Fibroblast of skin of right quadriceps (primary cell): ENCODE measurements around the gene GNPTG.

Experiments
- DNase-seq: peaks from one replicate; pipeline ENCODE4 v3.0.0-alpha.2; 2013

The GNPTG gene

DNA sequence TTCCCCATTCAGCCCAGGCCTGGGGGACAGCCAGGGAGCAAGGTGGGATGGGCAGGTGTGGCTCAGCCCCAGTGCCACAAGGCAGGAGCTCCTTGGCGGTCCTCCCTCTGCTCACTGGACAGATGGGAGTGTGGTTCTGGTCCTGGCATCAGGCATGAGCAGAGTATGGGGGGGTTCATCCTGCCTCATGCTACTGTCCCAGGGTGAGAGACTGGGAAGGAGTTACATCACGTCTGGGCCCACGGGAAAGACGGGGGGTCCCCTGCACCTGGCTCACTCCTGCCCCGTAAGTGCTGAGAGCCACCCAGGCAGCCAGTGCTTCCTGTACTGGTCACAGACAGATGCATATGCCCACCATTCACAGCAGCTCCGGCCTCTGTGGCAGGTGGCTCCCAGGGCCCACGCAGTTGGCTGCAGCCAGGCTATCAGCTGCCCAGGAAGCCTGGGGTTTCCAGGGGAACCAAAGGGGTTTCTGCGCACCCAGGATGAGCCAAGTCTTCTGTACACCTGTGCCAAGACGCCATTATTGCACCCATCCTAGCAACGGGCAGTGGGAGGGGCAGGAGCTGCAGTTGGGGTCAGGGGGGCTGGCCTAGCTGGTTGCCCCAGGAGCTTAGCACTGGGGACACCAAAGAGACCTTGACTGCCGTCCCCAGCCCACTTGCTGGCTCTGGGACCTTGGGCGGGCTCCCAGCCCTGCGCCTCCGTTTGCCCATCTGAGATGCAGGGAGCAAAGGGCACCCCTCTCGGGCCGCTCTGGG lies 16.3 kb upstream of the GNPTG start:
- no peak for DNase-seq

DNA sequence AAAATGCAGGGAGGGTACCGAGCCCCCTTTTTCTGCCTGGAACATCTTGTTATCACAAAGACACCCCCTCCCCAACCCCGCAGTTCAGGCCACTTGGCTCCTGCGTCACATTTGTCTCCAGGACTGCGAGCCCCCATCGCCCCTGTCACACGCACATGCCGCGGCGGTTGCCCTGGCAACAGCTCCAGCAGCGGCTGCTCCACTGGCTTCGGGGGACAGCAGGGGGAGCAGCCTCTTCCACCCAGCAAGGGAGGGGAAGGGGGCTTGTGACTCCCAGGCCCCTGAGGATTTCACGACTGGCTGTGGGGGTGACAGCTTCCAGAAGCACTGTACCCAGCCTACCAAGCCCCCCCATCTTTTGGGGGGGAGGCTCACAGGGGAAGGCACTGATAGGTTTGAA lies 15.7 kb upstream of the GNPTG start:
- DNase-seq = no peak

DNA sequence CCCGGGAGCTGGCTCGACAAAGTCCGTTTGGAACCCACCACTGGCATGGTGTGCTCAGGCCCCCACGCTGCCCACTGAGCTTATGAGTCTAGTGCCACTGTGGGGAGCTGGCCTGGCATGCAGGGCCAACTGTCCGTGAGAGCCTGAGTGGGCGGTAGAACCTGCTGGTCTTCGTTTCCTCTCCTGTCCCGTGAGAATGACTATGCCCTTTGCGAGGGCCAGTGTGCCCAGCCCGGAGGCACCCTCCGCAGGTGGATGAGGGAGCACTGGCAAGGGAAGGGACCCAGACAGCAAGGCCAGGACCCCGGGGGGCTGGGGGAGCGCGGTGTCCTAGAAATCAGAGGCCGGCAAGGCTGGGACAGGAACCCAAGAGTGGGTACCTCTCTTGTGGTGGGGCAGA lies 15.1 kb upstream of the GNPTG start:
- no peak for DNase-seq

DNA sequence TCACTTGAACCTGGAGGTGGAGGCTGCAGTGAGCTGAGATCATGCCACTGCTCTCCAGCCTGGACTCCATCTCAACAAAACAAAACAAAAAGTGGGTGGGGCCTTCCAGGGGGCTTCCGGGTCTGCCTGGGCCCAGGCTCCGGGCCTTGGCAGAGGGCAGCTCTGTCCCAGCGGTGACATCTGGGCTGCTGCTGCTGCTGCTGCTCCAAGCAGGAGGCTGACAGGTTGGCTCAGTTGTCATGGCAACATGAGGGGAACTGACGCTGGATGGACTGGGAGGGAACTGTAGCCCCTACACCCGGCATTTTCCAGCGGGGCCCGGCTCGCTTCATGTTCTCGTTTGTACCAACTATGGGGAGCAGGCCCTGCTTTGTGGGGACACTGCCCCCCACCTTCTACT lies 14.2 kb upstream of the GNPTG start:
- DNase-seq = no peak

DNA sequence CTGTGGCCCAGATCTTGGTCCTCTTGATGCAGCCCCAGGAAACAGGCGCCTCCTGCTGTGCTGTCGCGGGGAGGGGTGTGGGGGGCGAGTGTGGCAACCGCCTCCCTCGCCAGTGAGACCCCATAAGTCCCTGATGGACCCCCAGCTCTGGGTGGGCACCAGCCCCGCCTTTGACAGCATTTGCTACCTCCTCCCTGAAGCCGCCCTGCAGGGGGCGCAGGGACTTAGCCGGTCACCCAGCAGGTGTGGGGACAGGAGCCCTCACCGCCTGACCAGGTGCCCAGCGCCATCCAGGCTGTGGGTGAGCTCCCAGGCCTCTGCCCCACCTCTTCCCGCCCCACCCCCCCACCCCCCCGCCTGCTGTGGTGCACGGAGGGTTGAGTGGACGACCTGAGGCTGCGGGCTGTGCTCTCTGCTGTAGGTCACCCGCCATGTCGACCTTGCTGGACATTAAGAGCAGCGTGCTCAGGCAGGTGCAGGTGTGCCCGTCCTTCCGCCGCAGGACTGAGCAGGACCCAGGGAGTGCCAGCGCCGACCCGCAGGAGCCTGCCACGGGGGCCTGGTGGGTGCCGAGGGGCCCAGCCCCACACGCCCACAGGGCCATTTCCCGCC lies 13.5 kb upstream of the GNPTG start:
- DNase-seq = no peak

DNA sequence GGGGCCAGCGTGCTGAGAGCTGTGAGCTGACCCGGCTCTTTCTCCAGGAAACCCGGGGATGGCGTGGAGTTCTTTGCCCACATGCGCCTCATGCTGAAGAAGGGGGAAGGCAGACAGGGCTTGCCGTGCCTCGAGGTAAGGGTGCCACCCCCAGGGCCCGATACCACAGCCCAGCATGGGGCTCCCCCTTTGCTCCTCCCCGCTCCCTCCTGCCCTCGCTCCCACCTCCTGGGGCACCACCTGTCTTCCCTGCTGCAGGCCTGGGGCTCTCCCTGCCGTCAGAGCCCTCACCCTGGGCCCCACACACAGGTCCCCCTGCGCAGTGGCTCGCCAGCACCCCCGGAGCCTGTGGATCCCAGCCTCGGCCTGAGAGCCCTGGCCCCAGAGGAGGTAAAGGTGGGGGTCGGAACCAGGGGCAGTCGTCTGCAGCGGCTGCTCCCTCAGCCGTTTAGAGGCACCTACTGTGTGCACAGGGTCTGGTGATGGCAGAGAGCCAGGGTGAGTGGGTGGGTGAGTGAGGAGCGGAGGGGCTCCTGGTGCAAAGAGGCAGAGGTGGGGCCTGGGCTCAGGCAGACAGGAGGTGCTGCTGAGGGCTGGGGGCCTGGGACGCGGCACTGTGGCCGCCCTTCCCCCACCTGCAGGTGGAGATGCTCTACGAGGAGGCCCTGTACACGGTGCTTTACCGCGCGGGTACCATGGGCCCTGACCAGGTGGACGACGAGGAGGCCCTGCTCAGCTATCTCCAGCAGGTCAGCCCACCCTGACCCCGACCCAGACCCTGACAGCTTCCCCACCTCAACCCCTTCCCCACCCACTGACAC lies 12.7 kb upstream of the GNPTG start:
- no peak for DNase-seq

DNA sequence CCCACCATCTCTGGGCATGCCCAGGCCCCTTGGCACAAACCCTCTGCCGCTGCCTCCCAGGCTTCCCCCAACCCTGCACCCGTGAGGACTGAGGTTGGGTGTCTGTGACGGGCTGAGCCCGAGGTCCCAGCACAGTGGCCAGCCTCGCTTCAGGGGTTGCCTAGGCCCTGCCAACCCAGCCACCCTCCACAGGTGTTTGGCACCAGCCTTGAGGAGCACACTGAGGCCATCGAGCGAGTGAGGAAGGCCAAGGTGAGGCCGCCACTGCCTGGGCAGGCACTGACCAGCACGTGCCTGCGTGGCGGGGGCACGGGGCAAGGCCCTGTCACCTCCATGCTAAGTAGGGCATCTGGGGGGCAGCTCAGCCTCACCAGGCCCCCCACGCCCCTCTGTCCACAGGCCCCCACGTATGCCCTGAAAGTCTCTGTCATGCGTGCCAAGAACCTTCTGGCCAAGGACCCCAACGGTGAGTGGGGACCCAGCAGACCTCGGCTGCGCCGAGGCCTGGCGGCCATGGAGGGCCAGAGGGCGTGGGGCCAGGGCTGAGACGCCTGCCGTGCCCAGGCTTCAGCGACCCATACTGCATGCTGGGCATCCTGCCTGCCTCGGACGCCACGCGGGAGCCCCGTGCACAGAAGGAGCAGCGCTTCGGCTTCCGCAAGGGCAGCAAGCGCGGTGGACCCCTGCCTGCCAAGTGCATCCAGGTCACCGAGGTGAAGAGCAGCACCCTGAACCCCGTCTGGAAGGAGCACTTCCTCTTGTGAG lies 10.8 kb upstream of the GNPTG start:
- no peak for DNase-seq

DNA sequence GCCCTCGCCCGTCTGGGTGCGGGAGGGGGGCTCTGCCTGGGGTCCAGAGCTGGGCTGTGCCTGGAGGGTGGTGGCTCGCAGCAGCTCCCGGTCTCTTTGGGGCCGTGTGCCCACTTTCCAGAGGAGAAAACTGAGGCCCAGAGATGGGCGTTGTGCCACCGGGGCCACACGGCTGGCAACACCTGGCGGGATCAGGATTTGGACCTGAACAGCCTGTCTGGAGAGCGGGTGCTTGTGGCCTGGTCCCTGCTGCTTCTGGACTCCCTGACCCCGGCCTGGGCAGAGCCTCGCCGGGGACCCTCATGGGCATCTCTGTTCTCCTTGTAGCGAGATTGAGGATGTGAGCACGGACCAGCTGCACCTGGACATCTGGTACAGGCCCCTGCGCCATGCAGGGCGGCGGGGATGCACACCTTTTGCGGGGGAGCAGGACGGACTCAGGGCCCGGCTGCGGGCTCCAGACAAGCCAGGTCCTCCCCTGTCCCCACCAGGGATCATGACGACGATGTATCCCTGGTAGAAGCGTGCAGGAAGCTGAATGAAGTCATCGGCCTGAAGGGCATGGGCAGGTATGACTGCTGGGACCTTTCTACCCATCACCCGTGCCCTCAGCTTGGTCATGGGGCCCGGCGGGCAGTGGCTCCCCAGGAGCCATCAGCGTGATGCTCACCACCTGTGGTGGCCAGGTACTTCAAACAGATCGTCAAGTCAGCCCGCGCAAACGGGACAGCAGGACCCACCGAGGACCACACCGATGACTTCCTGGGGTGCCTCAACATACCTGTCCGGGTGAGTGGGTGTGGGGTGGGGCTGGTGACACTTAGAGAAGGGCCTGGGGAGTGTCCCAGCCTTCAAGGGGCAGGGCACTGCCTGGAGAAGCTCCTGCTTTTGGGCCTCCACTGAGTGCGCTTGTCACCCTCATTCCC lies 10.0 kb upstream of the GNPTG start:
- no peak for DNase-seq

DNA sequence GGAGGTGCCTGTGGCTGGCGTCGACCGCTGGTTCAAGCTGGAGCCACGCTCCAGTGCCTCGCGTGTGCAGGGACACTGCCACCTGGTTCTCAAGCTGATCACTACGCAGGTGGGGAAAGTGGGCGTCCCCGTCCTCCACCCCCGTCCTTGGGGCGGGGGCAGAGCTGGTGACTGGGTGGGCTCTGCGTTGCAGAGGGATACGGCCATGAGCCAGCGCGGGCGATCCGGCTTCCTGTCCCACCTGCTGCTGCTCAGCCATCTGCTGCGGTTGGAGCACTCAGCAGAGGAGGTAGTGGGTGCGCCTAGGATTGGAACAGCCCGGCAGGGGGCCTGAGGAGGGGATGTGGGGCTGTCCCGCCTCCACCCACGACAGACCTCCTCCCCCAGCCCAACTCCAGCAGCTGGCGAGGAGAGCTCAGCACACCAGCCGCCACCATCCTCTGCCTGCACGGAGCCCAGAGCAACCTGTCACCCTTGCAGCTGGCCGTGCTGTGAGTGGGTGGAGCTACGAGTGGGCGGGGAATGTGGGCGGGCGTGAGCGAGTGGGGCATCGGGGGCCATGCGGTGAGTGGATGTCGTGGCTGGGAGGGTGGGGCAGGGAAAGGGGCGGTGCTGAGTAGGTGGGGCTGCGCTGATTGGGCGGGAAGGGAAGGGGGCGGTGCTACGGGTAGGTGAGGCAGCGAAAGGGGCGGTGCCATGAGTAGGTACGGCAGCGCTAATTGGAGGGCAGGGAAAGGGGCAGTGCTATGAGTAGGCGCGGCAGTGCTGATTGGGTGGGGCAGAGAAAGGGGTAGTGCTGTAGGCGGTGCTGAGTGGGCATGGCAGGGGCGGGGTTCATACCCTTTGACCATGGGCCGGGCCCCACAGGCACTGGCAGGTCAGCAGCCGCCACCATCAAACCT lies 9.0 kb upstream of the GNPTG start:
- DNase-seq = peak; percentile 70

DNA sequence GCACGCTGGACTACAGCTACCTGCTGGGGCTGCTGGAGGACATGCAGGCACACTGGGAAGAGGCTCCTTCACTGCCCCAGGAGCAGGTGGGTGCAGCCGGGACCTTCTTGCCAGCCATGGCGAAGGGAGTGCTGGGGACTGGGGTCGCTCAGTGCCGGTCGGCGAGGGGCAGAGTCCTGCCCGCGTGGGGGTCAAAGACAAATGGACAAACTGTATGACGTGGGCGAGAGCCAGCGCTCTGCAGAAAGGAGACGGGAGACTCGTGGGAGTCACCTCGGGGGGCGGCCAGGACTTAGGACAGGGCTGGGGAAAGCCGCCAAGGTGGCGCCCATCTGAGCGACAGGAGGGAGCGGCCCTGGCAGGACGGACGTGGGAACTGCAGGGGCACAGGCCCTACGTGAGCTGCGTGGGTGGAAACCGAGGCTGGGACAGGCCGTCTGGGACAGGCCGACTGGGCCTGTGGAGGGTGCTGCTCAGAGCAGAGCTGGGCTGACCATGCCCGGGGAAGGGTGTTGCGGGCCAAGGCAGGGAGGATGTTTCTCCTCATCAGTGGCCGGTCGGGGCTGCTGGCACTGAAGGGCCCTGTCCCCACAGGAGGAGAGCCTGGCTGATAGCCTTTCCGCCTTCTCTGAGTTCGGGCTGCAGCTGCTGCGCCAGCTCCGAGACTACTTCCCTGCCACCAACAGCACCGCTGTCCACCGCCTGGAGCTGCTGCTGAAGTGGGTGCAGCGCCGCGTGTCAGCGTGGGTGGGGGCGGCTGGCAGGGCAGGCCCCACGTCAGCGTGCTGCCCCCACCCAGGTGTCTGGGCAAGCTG lies 8.1 kb upstream of the GNPTG start:
- DNase-seq = no peak

DNA sequence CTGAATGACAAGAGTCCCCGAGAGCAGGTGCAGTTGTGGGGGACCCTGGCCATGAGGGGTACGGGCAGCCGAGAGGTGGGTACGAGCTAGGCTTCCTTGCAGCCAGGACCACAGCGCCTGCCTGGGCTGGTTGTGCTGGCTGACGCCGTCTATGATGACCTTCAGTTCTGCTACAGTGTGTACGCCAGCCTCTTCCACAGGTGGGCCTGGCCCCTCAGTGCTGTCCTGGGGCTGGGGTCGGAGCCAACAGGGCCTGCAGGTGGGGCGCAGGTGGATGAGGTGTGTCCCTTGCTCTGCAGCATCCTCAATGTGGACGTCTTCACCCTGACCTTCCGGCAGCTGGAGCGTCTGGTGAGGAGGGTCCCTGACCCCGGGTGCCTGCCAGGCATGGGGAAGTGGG lies 7.2 kb upstream of the GNPTG start:
- no peak for DNase-seq

DNA sequence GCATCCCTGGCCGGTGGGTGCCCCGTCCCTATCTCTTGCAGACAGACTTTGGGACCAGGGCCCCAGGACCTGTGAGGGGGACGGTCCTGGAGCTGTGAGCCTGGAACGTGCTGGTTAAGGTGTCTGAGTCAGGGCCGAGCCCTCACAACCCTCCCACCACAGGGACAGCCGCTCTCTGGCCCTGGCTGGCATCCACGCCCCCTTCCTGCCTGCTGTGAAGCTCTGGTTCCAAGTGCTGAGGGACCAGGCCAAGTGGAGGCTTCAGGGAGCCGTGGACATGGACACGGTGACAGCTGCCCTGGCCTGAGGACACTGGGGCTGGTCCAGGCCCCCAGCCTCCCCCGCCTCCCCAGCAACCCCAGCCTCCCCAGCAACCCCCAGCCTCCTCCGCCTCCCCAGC lies 6.6 kb upstream of the GNPTG start:
- DNase-seq = no peak

DNA sequence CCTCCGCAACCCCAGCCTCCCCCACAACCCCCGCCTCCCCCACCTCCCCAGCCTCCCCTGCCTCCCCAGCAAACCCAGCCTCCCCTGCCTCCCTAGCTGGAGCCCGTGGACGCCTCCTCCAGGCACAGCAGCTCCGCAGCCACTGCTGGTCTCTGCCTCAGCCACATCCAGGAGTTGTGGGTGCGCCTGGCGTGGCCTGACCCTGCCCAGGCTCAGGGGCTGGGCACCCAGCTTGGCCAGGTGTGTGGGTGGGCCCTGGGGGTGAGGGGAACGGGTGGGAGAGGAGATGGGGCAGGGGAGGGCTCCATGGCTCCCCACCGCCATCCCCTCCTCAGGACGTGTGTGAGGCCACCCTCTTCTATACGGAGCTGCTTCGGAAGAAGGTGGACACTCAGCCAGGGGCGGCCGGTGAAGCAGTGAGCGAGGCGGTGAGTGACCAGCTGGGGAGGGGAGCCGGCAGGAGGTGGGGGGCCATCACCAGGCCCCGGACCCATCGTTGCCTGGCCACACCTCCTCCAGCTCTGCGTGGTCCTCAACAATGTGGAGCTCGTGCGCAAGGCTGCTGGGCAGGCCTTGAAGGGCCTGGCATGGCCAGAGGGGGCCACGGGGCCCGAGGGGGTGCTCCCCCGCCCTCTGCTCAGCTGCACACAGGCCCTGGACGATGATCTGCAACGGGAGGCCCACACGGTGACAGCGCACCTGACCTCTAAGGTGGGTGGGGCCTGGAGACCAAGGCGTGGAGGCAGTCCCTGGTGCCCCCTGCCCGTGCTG lies 5.9 kb upstream of the GNPTG start:
- no peak for DNase-seq

DNA sequence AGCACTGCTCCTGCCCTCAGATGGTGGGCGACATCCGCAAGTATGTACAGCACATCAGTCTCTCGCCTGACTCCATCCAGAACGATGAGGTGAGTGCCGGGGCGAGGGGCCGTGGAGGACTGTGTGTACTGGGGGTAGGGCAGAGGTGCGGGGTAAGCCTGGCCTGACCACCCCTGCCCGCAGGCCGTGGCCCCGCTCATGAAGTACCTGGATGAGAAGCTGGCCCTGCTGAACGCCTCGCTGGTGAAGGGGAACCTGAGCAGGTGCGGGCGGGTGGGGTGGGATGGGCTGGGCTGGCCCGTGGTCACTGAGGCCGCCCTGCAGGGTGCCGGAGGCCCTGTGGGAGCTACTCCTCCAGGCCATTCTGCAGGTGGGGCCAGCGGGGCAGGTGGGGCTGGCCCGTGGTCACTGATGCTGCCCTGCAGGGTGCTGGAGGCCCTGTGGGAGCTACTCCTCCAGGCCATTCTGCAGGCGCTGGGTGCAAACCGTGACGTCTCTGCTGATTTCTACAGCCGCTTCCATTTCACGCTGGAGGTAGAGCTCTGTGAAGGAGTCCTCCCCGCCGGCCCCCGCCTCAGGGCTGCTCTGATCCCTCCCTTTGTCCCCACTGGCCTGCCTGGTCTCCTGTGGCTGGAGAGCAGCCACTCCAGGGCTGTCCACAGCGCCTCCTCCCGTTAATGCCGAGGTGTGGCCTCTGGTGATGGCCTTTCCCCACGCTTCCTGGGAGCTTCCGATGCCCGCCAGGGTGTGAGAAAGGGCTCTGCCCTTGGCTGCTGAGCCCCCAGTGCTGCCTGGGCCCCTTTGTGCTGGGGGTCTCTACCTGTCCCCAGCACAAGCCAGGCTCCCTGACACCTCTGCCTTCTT lies 5.1 kb upstream of the GNPTG start:
- DNase-seq = no peak

DNA sequence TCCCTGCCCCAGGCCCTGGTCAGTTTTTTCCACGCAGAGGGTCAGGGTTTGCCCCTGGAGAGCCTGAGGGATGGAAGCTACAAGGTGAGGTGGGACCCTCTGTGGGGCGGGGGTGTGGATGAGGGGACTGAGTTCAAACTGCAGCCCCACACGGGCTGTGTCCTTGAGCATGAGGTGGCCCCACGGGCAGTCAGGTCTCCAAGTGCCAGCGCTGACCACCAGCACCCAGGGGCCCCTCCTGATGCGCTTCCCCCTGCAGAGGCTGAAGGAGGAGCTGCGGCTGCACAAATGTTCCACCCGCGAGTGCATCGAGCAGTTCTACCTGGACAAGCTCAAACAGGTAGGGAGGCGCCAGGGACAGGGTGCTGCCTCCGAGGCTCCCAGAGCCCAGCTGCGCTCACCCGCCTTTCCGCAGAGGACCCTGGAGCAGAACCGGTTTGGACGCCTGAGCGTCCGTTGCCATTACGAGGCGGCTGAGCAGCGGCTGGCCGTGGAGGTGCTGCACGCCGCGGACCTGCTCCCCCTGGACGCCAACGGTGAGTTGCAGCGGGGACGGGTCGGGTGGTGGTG lies 4.4 kb upstream of the GNPTG start:
- no peak for DNase-seq

DNA sequence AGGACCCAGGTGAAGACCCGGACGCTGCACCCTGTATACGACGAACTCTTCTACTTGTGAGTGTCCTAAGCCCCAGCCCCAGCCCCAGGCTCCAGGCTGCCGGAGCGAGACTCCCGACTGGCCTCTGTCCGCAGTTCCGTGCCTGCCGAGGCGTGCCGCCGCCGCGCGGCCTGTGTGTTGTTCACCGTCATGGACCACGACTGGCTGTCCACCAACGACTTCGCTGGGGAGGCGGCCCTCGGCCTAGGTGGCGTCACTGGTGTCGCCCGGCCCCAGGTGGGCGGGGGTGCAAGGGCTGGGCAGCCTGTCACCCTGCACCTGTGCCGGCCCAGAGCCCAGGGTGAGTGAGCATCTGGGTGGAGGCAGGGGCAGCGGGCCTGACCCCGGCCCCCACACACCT lies 3.8 kb upstream of the GNPTG start:
- no peak for DNase-seq

DNA sequence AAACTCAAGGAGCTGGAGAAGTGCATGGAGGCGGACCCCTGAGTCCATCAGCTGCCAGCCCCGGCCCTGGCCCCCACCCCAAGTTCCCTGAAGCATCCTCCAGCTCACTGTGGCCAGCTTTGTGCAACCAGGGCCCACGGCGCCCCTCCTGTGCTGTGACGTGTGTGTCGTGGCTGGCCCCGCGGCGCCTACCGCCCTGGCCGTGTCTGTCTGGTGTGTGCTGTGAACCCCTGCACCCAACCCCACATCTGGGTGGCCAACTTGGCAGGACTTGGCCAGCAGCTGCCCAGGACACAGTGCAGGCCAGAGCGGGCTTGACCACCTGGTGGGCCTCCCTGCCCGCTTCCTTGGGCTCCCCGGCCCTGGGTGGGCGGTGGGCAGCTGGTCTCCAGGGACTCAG lies 3.3 kb upstream of the GNPTG start:
- DNase-seq = no peak

DNA sequence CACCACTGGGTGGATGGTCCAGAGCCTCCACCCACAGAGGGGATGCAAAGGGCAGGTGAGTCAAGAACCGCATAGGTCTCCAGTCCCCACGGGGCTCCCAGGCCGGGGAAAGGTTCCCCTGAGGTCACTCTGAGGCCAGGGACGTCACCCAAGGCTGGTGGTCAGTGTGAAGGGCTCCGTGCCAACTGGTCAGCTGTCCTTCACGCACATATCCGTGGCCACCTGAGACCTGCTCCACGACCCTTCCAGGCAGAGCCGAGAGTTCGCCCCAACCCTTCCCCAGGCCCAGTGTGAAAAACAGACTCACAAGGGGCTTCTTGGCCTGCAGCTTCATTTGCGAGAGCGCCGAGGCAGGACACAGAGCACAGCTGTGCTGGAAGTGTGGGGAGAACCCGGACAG lies 2.8 kb upstream of the GNPTG start:
- no peak for DNase-seq
